Hepatocyte (in vitro differentiated cells): ENCODE data around the gene LRRFIP1.

Source experiments
- EZH2 ChIP-seq: fragments of 200-600 bp; sonication (generic); IDR thresholded peaks from 2 replicates; pipeline ENCODE4 v1.6.1; 2016; ENCODE audit warnings: antibody characterized with exemption, mild to moderate bottlenecking, borderline replicate concordance
- EZH2phosphoT487 ChIP-seq: fragments of 200-600 bp; sonication (generic); IDR thresholded peaks from one replicate; pipeline ENCODE4 v1.6.1; 2018; ENCODE audit warnings: antibody characterized with exemption, mild to moderate bottlenecking, low read depth, moderate library complexity; ENCODE audit not compliant: unreplicated experiment, severe bottlenecking
- TF ChIP-seq, protein P1 (sequence below): fragments of 200-600 bp; sonication (generic); IDR thresholded peaks from 2 replicates; pipeline ENCODE4 v1.5.1; 2016; ENCODE audit warnings: antibody characterized with exemption, mild to moderate bottlenecking; ENCODE audit not compliant: poor library complexity

DNA sequence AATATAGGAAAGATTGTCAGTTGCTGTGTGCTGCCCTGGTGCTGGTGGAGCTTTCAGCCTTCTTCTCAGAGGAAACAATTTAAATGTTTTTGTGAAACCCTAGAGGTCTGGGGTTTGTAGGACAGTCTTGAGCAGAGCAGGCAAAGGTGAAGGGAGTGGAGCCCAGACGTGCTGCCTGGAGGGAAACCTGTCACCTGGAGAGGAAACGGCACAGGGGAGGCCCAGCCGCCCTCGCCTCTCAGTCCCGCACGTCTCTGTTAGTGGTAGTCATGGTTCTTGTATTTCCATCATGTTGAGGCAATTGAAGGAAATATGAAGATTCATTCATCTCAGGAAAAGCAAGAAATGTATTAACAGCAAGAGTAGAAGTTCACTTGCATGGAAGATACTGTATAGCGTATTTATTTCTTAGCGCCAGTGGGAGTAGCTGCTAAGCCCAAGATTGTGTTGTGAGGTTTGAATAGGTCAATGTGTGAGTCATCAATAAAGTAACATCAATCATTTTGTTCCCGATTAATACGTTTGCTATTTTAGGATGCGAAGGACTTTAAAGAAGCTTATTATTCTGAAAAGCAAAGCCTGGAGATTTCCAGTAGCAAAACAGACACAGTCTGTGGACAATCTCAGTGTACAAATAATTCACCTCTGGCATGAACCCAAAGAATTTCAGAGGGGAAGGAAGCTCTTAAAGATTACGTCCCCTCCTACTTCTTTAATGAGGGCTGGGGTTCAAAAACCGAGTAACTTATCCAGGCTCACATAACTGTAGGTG lies 70.4 kb downstream of the LRRFIP1 start:
- TF ChIP-seq, protein P1, sequence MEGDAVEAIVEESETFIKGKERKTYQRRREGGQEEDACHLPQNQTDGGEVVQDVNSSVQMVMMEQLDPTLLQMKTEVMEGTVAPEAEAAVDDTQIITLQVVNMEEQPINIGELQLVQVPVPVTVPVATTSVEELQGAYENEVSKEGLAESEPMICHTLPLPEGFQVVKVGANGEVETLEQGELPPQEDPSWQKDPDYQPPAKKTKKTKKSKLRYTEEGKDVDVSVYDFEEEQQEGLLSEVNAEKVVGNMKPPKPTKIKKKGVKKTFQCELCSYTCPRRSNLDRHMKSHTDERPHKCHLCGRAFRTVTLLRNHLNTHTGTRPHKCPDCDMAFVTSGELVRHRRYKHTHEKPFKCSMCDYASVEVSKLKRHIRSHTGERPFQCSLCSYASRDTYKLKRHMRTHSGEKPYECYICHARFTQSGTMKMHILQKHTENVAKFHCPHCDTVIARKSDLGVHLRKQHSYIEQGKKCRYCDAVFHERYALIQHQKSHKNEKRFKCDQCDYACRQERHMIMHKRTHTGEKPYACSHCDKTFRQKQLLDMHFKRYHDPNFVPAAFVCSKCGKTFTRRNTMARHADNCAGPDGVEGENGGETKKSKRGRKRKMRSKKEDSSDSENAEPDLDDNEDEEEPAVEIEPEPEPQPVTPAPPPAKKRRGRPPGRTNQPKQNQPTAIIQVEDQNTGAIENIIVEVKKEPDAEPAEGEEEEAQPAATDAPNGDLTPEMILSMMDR = no peak
- TF ChIP-seq EZH2phosphoT487 = no peak
- no peak for TF ChIP-seq EZH2
